ENCODE results near the gene CYBRD1. TPM values are rescaled to one million over a fixed set of nuclear protein-coding genes. Genes with fewer than 3 reads are reported as not detected.

CYBRD1 gene
- total RNA-seq, 1 donor from 2014 or later = 148 TPM

- H3K36me3 Mint-ChIP-seq (ENCODE audit: unreplicated experiment) = peaks cover 47% of the 10 kb centered on the region
- no peak for TF ChIP-seq CTCF (IDR thresholded peaks at IDR 0.05)
- H3K4me1 Mint-ChIP-seq (ENCODE audit: unreplicated experiment) = peaks cover 5% of the 10 kb centered on the region
- H3K27ac Mint-ChIP-seq (ENCODE audit: unreplicated experiment) = no peak overlapping the region
- H3K4me3 Mint-ChIP-seq (ENCODE audit: unreplicated experiment) = no peak overlapping the region
- DNase-seq (ENCODE audit: extremely low spot score, unreplicated experiment) = no peak
- no peaks in the 10 kb centered on the region for H3K9me3 Mint-ChIP-seq (ENCODE audit: unreplicated experiment)
- no peaks in the 10 kb centered on the region for H3K27me3 Mint-ChIP-seq (ENCODE audit: unreplicated experiment)
These were observed 41.4 kb upstream of the CYBRD1 start for GRCh38 chr2:171480908-171481307.

- no peaks in the 10 kb centered on the region for H3K27me3 Mint-ChIP-seq (ENCODE audit: unreplicated experiment)
- H3K4me3 Mint-ChIP-seq (ENCODE audit: unreplicated experiment) = no peak overlapping the region
- no peak overlapping the region for H3K27ac Mint-ChIP-seq (ENCODE audit: unreplicated experiment)
- TF ChIP-seq CTCF (IDR thresholded peaks at IDR 0.05) = no peak
- DNase-seq (ENCODE audit: extremely low spot score, unreplicated experiment) = no peak
- no peaks in the 10 kb centered on the region for H3K9me3 Mint-ChIP-seq (ENCODE audit: unreplicated experiment)
- H3K4me1 Mint-ChIP-seq (ENCODE audit: unreplicated experiment) = peaks cover 5% of the 10 kb centered on the region
- H3K36me3 Mint-ChIP-seq (ENCODE audit: unreplicated experiment) = peaks cover 44% of the 10 kb centered on the region
These were observed 40.0 kb upstream of the CYBRD1 start for GRCh38 chr2:171482308-171482707.

GRCh38 chr2:171482877-171483276 lies 39.4 kb upstream of the CYBRD1 start:
- H3K4me3 Mint-ChIP-seq (ENCODE audit: unreplicated experiment) = no peak overlapping the region
- no peaks in the 10 kb centered on the region for H3K9me3 Mint-ChIP-seq (ENCODE audit: unreplicated experiment)

GRCh38 chr2:171483793-171484192 lies 38.5 kb upstream of the CYBRD1 start:
- no peak for TF ChIP-seq CTCF (IDR thresholded peaks at IDR 0.05)
- Mint-ChIP-seq H3K27ac (ENCODE audit: unreplicated experiment) (no peak overlapping the region), H3K4me3 (ENCODE audit: unreplicated experiment) (no peak overlapping the region), H3K4me1 (ENCODE audit: unreplicated experiment) (peaks cover 5% of the 10 kb centered on the region), H3K36me3 (ENCODE audit: unreplicated experiment) (peaks cover 41% of the 10 kb centered on the region), H3K9me3 (ENCODE audit: unreplicated experiment) (no peaks in the 10 kb centered on the region), H3K27me3 (ENCODE audit: unreplicated experiment) (no peaks in the 10 kb centered on the region)
- DNase-seq (ENCODE audit: extremely low spot score, unreplicated experiment) = no peak

More at GRCh38 chr2:171482877-171483276, 39.4 kb upstream of the CYBRD1 start:
- no peak for DNase-seq (ENCODE audit: extremely low spot score, unreplicated experiment)
- Mint-ChIP-seq H3K36me3 (ENCODE audit: unreplicated experiment) (peaks cover 43% of the 10 kb centered on the region), H3K4me1 (ENCODE audit: unreplicated experiment) (peaks cover 5% of the 10 kb centered on the region), H3K27me3 (ENCODE audit: unreplicated experiment) (no peaks in the 10 kb centered on the region), H3K27ac (ENCODE audit: unreplicated experiment) (no peak overlapping the region)
- TF ChIP-seq CTCF (IDR thresholded peaks at IDR 0.05) = no peak

DNA sequence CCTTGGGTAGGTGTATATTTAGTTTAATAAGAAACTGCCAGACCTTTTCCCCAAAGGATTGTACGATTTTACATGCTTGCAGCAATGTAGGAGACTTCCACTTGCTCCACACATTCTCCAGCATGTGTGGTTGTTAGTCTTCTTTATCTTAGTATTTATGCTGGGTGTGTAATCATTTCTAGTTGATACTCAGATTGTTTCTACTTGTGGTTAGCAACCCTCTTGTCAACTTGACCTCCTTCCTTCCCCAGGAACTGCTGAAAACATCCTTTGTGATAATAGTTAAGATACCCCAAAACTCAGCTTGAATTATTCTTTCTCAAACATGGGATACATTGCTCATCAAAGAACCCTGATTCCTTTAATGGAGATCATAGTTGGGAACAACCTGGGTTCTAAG lies 37.2 kb upstream of the CYBRD1 start:
- no peak overlapping the region for H3K4me3 Mint-ChIP-seq (ENCODE audit: unreplicated experiment)
- no peak for TF ChIP-seq CTCF (IDR thresholded peaks at IDR 0.05)
- DNase-seq (ENCODE audit: extremely low spot score, unreplicated experiment) = no peak

More for the DNA sequence above, 37.2 kb upstream of the CYBRD1 start:
- no peak overlapping the region for H3K27ac Mint-ChIP-seq (ENCODE audit: unreplicated experiment)
- H3K36me3 Mint-ChIP-seq (ENCODE audit: unreplicated experiment) = peaks cover 33% of the 10 kb centered on the region
- H3K9me3 Mint-ChIP-seq (ENCODE audit: unreplicated experiment) = no peaks in the 10 kb centered on the region
- H3K27me3 Mint-ChIP-seq (ENCODE audit: unreplicated experiment) = no peaks in the 10 kb centered on the region
- H3K4me1 Mint-ChIP-seq (ENCODE audit: unreplicated experiment) = peaks cover 5% of the 10 kb centered on the region

Measured in osteocyte (in vitro differentiated cells).